IMR-90 (cell line): ENCODE results near the gene TNFRSF4. TPM values are rescaled to one million over a fixed set of nuclear protein-coding genes. Genes with fewer than 3 reads are reported as not detected.
A peak's percentile ranks its signal among the peaks of the same experiment; 100 is the strongest.

Experiments
- ATAC-seq: fragments of 200-7000 bp; cut with Tn5 transposase; 2 replicates; pipeline ENCODE4 v1.9.1; 2020; ENCODE audit warnings: low read depth, mild to moderate bottlenecking, moderate library complexity
- BruUV-seq: library from RNA; stranded (reverse); fragments of 400-500 nt; replicated peaks from 2 replicates; lab custom pipeline; 2021; lab: Mats Ljungman, UMichigan
- CTCF ChIA-PET: fragments of 300-600 bp; formaldehyde crosslinking; extraction: SDS; loops from one replicate; lab custom pipeline; 2021; ENCODE audit warnings: antibody characterized with exemption; lab: Yijun Ruan, JAX
- POLR2A ChIA-PET: fragments of 300-600 bp; sonication (Branson Sonifier 250); formaldehyde crosslinking; loops from one replicate; lab custom pipeline; 2022; ENCODE audit warnings: antibody characterized with exemption; ENCODE audit not compliant: unreplicated experiment; lab: Charles Lee
- DNase-seq: peaks from one replicate; pipeline ENCODE4 v3.0.0; 2013
- H2AFZ ChIP-seq: replicated peaks from 2 replicates; pipeline ENCODE3; 2013; ENCODE audit warnings: low read length, mild to moderate bottlenecking; ENCODE audit not compliant: poor library complexity
- H2AK5ac ChIP-seq: 2 replicates; pipeline ENCODE4 v1.6.1; 2013; ENCODE audit warnings: low read depth, low read length, inconsistent platforms
- H2AK9ac ChIP-seq: replicated peaks from 2 replicates; pipeline ENCODE3; 2013; ENCODE audit warnings: mild to moderate bottlenecking, low read depth, low read length, moderate library complexity; ENCODE audit not compliant: poor library complexity
- H2BK120ac ChIP-seq: 2 replicates; pipeline ENCODE4 v1.6.1; 2013; ENCODE audit warnings: low read depth, low read length, inconsistent platforms
- H2BK15ac ChIP-seq: 3 replicates; pipeline ENCODE4 v1.6.1; 2013; ENCODE audit warnings: low read depth, low read length, inconsistent platforms
- H2BK20ac ChIP-seq: 2 replicates; pipeline ENCODE4 v1.6.1; 2013; ENCODE audit warnings: low read depth, mild to moderate bottlenecking, inconsistent platforms, low read length, moderate library complexity
- H2BK5ac ChIP-seq: 2 replicates; pipeline ENCODE4 v1.6.1; 2013; ENCODE audit warnings: mild to moderate bottlenecking, low read depth, low read length, inconsistent platforms; ENCODE audit not compliant: poor library complexity, severe bottlenecking
- H3K14ac ChIP-seq: replicated peaks from 2 replicates; pipeline ENCODE4 v1.6.1; 2013; ENCODE audit warnings: low read depth, low read length, inconsistent platforms
- H3K18ac ChIP-seq: 2 replicates; pipeline ENCODE4 v1.6.1; 2013; ENCODE audit warnings: low read depth, low read length, control low read depth
- H3K23ac ChIP-seq: 2 replicates; pipeline ENCODE4 v1.6.1; 2013; ENCODE audit warnings: low read depth, low read length, inconsistent platforms
- H3K27ac ChIP-seq: 2 replicates; pipeline ENCODE4 v1.5.1; 2013; ENCODE audit warnings: mild to moderate bottlenecking, control low read depth, low read length; ENCODE audit not compliant: insufficient read depth
- H3K27me3 ChIP-seq: 2 replicates; pipeline ENCODE4 v1.6.1; 2013; ENCODE audit warnings: low read length; ENCODE audit not compliant: control insufficient read depth, insufficient read depth
- H3K36me3 ChIP-seq: 2 replicates; pipeline ENCODE4 v1.6.1; 2013; ENCODE audit warnings: low read length, mixed read lengths; ENCODE audit not compliant: control insufficient read depth, insufficient read depth
- H3K4ac ChIP-seq: 2 replicates; pipeline ENCODE4 v1.6.1; 2013; ENCODE audit warnings: low read depth, low read length, inconsistent platforms
- H3K4me1 ChIP-seq: 2 replicates; pipeline ENCODE4 v1.6.1; 2013; ENCODE audit warnings: low read length, mixed read lengths; ENCODE audit not compliant: control insufficient read depth, insufficient read depth
- H3K4me2 ChIP-seq: 2 replicates; pipeline ENCODE4 v1.6.1; 2013; ENCODE audit warnings: low read depth, mild to moderate bottlenecking, control low read depth, low read length, moderate library complexity
- H3K4me3 ChIP-seq: 2 replicates; pipeline ENCODE4 v1.5.1; 2013; ENCODE audit warnings: low read depth, mild to moderate bottlenecking, control low read depth, low read length, moderate library complexity; ENCODE audit not compliant: insufficient read depth
- H3K56ac ChIP-seq: 2 replicates; pipeline ENCODE4 v1.6.1; 2013; ENCODE audit warnings: low read length, inconsistent platforms; ENCODE audit not compliant: insufficient read depth; ENCODE audit errors: extremely low read depth
- H3K79me1 ChIP-seq, 2 experiments: 2 replicates each; pipeline ENCODE4 v1.6.1; 2013; ENCODE audit warnings: low read length in 2 of 2, inconsistent platforms in 1 of 2, low read depth in 1 of 2
- H3K9ac ChIP-seq: 2 replicates; pipeline ENCODE4 v1.6.1; 2013; ENCODE audit warnings: low read depth, low read length, control low read depth
- H3K9me1 ChIP-seq: 2 replicates; pipeline ENCODE4 v1.6.1; 2013; ENCODE audit warnings: low read length, inconsistent platforms; ENCODE audit not compliant: insufficient read depth
- H3K9me3 ChIP-seq: 2 replicates; pipeline ENCODE4 v1.6.1; 2013; ENCODE audit warnings: low read length; ENCODE audit not compliant: control insufficient read depth, insufficient read depth
- H4K20me1 ChIP-seq: 2 replicates; pipeline ENCODE4 v1.6.1; 2013; ENCODE audit warnings: low read length, inconsistent platforms; ENCODE audit not compliant: insufficient read depth
- H4K5ac ChIP-seq: 2 replicates; pipeline ENCODE4 v1.6.1; 2013; ENCODE audit warnings: mild to moderate bottlenecking, low read depth, low read length, control low read depth
- H4K8ac ChIP-seq, 2 experiments: 2 replicates each; pipeline ENCODE4 v1.6.1; 2013; ENCODE audit warnings: low read depth in 2 of 2, low read length in 2 of 2, control low read depth in 1 of 2, inconsistent platforms in 1 of 2
- H4K91ac ChIP-seq: 2 replicates; pipeline ENCODE4 v1.6.1; 2013; ENCODE audit warnings: low read depth, low read length, inconsistent platforms; ENCODE audit not compliant: insufficient read depth
- CEBPB ChIP-seq: IDR thresholded peaks from 2 replicates; pipeline ENCODE4 v1.6.1; 2012; ENCODE audit warnings: low read depth, low read length, improper control_type of control experiment
- MAFK ChIP-seq: IDR thresholded peaks from 2 replicates; pipeline ENCODE4 v1.6.1; 2012; ENCODE audit warnings: low read depth, low read length, improper control_type of control experiment
- NFE2L2 ChIP-seq: fragments of 150-350 bp; IDR thresholded peaks from 2 replicates; pipeline ENCODE4 v1.6.1; 2016; ENCODE audit warnings: low read depth, mild to moderate bottlenecking, low read length
- WGBS, 2 experiments: methylation state at CpG; one replicate each; pipeline versions ENCODE4 v1.1.5 to v1.1.7; 2013; ENCODE audit warnings: missing lambda C conversion rate in 2 of 2; ENCODE audit not compliant: insufficient read length in 1 of 2; ENCODE audit errors: extremely low coverage in 2 of 2; 5-methylcytosine and 5-hydroxymethylcytosine counted together
- dilution Hi-C: fragments of 300-500 bp; cut with HindIII; formaldehyde crosslinking; loops from one replicate; pipeline ENCODE4 v1.14.3; 2018; ENCODE audit warnings: low sequenced_read_pairs; ENCODE audit not compliant: unreplicated experiment
- in situ Hi-C: fragments of 300-500 bp; cut with MboI; formaldehyde crosslinking; loops from 3 replicates; pipeline ENCODE4 v1.14.3; 2019; ENCODE audit warnings: low sequenced_read_pairs, inconsistent platforms, mixed read lengths
- intact Hi-C: fragments of 100-400 bp; cut with micrococcal nuclease; formaldehyde crosslinking; loops from 2 replicates; pipeline ENCODE4 v1.10.0; 2022
- polyA plus RNA-seq, 3 experiments: library from polyadenylated mRNA; depleted of rRNA; stranded (reverse); fragments of >200 nt; gene quantifications; 2 replicates each; pipeline ENCODE4 v1.2.3, GENCODE V29; 2012; ENCODE audit warnings: low replicate concordance in 1 of 3
- total RNA-seq: library from RNA; depleted of rRNA; stranded (reverse); fragments of >200 nt; gene quantifications from 2 replicates; pipeline ENCODE4 v1.2.3, GENCODE V29; 2012
- TF ChIP-seq, protein P1 (sequence below): fragments of 150-350 bp; IDR thresholded peaks from 2 replicates; pipeline ENCODE4 v1.6.1; 2017; ENCODE audit warnings: mild to moderate bottlenecking, antibody characterized with exemption, low read length, low read depth
- TF ChIP-seq, protein P2 (sequence below): fragments of 150-350 bp; IDR thresholded peaks from 2 replicates; pipeline ENCODE4 v1.6.1; 2016; ENCODE audit warnings: low read depth, mild to moderate bottlenecking, low read length, moderate library complexity, borderline replicate concordance

TNFRSF4 gene
- total and polyA plus RNA-seq, 2 of the 4 experiments (the other 2 are of a cell fraction) = 0.15 TPM; not detected in 1

DNA sequence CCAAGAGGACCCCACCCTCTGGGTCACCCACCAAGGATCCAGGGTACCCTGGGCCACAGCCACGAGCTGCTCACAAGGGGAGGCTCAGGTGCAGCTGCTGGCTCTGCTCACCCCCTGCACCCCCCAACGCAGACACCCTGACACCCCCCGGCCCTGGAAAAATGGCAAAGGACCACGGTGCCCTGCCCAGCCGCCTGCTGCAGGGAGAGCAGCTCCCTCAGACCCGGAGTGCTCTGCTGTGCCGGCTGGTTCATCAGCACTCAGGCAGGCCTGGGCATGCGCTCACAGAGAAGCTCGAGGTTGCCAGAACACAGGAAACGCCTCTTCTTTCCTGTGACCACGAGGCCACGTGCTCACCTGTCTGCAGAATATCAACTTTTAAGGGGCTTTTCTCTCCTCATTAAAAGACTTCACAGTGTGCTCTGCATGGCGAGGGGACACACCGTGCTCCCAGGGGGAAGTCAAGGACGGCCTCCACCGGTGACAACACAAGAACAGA, 36.9 kb upstream of the TNFRSF4 start:
- Histone ChIP-seq H3K9me3 (no peaks in the 10 kb centered on the region), H3K27ac (peak overlapping the region; percentile 29; the same call in 1 of the 2 replicates), H3K4ac (peak overlapping the region; percentile 35; the same call in 1 of the 2 replicates), H4K5ac (peak overlapping the region; percentile 71), H2BK20ac (peak overlapping the region; percentile 14; the same call in 1 of the 2 replicates), H3K4me1 (peaks cover 9% of the 10 kb centered on the region), H3K56ac (no peak overlapping the region), H3K4me3 (no peak overlapping the region), H3K79me1 (peaks cover 3 to 20% of the 10 kb centered on the region in 2 experiments; a peak in 2 of 4 replicates), H3K9ac (no peak overlapping the region), H2AK5ac (peak overlapping the region; percentile 73; the same call in 1 of the 2 replicates), H4K20me1 (no peaks in the 10 kb centered on the region; the same call in 1 of the 2 replicates), H3K18ac (0 out of 2 replicates have a peak overlapping the region, but pooled peaks have one; percentile 4), H2AK9ac (peak overlapping the region; percentile 90), H4K91ac (no peak overlapping the region), H3K36me3 (peaks cover 42% of the 10 kb centered on the region), H3K27me3 (no peaks in the 10 kb centered on the region), H3K14ac (0 out of 2 replicates have a peak overlapping the region, but pooled peaks have one; percentile 1), H2AFZ (peak overlapping the region; percentile 51), H3K4me2 (no peak overlapping the region), H2BK120ac (0 out of 2 replicates have a peak overlapping the region, but pooled peaks have one; percentile 8), H4K8ac (peak overlapping the region in 1 of 2 experiments; percentile 54; a peak in 2 of 4 replicates), H3K9me1 (no peaks in the 10 kb centered on the region), H2BK5ac (peak overlapping the region; percentile 21), H2BK15ac (no peak overlapping the region; the same call in 2 of the 3 replicates), H3K23ac (no peak overlapping the region)
- intact Hi-C loops (no loop called here), dilution Hi-C loops (no loop called here), in situ Hi-C loops (no loop called here)
- 82% methylated on average over 7 of the region's 16 CpGs; no CpG with 5 or more reads in 1 of the 2 experiments for WGBS, 2 experiments
- TF ChIP-seq NFE2L2 (no peak), MAFK (no peak), CEBPB (no peak)
- TF ChIP-seq, protein P1, sequence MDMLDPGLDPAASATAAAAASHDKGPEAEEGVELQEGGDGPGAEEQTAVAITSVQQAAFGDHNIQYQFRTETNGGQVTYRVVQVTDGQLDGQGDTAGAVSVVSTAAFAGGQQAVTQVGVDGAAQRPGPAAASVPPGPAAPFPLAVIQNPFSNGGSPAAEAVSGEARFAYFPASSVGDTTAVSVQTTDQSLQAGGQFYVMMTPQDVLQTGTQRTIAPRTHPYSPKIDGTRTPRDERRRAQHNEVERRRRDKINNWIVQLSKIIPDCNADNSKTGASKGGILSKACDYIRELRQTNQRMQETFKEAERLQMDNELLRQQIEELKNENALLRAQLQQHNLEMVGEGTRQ = no peak
- TF ChIP-seq, protein P2, sequence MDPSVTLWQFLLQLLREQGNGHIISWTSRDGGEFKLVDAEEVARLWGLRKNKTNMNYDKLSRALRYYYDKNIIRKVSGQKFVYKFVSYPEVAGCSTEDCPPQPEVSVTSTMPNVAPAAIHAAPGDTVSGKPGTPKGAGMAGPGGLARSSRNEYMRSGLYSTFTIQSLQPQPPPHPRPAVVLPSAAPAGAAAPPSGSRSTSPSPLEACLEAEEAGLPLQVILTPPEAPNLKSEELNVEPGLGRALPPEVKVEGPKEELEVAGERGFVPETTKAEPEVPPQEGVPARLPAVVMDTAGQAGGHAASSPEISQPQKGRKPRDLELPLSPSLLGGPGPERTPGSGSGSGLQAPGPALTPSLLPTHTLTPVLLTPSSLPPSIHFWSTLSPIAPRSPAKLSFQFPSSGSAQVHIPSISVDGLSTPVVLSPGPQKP = no peak
- ATAC-seq (no peak), DNase-seq (no peak)
- POLR2A ChIA-PET = interaction anchor here (0.6 kb wide), 1 partner anchor 32 kb away, joined by 8 read pairs; no protein-coding TSS in a partner anchor
- CTCF ChIA-PET = interaction anchor here (1.1 kb wide), 1 partner anchor 14 kb away, joined by 4 read pairs; no protein-coding TSS in a partner anchor
- no TSS peak for BruUV-seq
